ENCODE measurements around the gene GTF3C5. TPM values are rescaled to one million over a fixed set of nuclear protein-coding genes. Genes with fewer than 3 reads are reported as not detected.

The GTF3C5 gene
- total RNA-seq, 4 donors from 2014 or later = 43.5 to 51.5 (median 48.9) TPM

DNA sequence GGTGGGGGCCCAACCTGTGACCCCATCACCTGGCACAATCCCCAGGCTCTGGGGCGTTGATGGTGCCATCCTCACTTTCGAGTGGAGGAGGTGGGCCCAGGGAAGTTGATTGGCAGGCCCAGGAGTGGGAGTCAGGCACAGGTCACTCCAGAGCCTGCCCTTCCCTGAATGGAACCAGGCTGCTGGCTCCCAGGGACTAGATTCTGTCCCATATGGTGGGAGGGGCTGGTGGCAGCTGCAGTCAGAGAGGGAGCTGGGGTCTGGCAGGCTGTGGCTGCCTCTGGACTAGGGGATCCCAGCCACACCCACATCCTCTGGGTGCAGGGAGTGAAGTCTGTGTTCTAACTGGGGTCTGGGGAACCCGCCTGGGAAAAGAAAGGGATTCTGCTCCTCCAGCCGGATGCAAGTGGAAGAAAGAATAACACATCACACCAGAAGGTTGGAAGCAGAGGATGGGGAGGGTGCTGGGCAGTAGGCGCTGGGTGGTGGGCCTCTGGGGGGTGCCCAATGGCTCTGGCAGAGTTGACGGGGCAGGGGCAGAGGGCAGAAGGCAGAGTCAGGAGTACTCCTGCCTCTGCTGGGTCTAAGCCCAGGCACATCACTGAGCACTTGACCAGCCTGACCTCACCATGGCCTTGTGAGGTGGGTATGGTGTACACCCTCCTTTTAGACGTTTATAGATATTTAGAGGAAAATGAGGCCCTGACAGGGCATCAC lies 56.8 kb downstream of the GTF3C5 start:
- Histone ChIP-seq H3K4me1 (no peaks in the 10 kb centered on the region), H3K36me3 (no peaks in the 10 kb centered on the region), H3K9me3 (no peaks in the 10 kb centered on the region), H3K27ac (no peak overlapping the region), H3K27me3 (no peaks in the 10 kb centered on the region), H3K4me3 (no peak overlapping the region)
- TF ChIP-seq POLR2A (IDR thresholded peaks at IDR 0.05) (no peak), POLR2AphosphoS5 (IDR thresholded peaks at IDR 0.05) (no peak), EP300 (IDR thresholded peaks at IDR 0.05) (no peak)
- TF ChIP-seq, protein P1, sequence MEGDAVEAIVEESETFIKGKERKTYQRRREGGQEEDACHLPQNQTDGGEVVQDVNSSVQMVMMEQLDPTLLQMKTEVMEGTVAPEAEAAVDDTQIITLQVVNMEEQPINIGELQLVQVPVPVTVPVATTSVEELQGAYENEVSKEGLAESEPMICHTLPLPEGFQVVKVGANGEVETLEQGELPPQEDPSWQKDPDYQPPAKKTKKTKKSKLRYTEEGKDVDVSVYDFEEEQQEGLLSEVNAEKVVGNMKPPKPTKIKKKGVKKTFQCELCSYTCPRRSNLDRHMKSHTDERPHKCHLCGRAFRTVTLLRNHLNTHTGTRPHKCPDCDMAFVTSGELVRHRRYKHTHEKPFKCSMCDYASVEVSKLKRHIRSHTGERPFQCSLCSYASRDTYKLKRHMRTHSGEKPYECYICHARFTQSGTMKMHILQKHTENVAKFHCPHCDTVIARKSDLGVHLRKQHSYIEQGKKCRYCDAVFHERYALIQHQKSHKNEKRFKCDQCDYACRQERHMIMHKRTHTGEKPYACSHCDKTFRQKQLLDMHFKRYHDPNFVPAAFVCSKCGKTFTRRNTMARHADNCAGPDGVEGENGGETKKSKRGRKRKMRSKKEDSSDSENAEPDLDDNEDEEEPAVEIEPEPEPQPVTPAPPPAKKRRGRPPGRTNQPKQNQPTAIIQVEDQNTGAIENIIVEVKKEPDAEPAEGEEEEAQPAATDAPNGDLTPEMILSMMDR (IDR thresholded peaks at IDR 0.05) = no peak
- ATAC-seq = no peak
- WGBS, 2 donors (ENCODE audit: low coverage in 1 of 2) = 44% methylated on average over 2 of the region's 7 CpGs; no CpG with 5 or more reads in 1 of the 2 donors

DNA sequence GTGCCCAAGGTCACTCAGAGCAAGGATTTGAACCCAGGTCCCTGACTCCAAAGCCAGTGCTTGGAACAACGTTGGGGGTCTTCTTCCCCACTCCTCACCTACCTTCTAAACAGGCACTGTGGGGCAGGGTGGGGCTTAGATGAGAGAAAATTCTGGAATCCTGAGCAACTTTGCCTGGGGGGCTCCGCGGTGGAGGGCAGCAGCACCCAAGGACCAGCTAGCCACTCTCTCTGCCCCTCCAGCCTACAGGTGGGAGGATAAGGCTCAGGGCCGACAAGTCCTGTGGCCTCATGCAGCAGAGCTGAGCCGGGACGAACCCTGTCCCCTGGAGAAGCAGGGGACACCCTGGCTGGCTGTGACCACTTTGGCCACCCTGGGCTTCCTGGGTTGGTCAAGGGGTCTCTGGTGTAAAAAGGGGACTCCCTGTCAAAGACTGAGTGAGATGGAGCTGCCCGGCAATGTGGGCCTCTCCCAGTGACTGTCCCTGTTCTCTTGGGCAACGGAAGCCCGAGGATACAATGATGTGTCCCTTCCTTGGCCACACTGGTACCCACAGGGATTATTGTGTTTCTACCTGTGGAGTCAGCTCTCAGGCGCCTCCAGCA lies 57.5 kb downstream of the GTF3C5 start:
- no peaks in the 10 kb centered on the region for H3K27me3 ChIP-seq
- no peak overlapping the region for H3K27ac ChIP-seq
- H3K4me1 ChIP-seq = no peaks in the 10 kb centered on the region
- no peak overlapping the region for H3K4me3 ChIP-seq
- 69 to 89% methylated on average over 3 of the region's 10 CpGs for WGBS, 2 donors (ENCODE audit: low coverage in 1 of 2)
- no peaks in the 10 kb centered on the region for H3K36me3 ChIP-seq
- TF ChIP-seq POLR2AphosphoS5 (IDR thresholded peaks at IDR 0.05) = no peak
- TF ChIP-seq, protein P1 (IDR thresholded peaks at IDR 0.05) = no peak
- TF ChIP-seq EP300 (IDR thresholded peaks at IDR 0.05) = no peak
- no peak for TF ChIP-seq POLR2A (IDR thresholded peaks at IDR 0.05)
- no peaks in the 10 kb centered on the region for H3K9me3 ChIP-seq
- no peak for ATAC-seq

DNA sequence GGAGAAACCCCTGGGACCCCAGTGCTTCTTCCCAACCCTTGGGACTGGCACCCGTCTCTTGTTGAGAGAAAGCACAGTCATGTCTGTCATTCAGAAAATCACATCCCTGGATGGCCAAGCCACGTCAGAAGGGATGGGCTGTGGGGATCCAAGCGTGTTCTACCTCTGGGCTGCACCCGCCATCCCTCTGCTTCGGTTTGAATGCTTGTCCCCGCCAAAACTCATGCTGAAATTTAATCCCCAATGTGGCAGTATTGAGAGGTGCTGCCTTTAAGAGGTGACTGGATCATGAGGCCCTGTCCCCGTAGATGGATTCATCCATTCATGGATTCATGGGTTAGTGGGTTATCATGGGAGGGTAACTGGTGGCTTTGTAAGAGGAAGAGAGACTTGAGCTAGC lies 58.0 kb downstream of the GTF3C5 start:
- no peak for ATAC-seq
- TF ChIP-seq POLR2AphosphoS5 (IDR thresholded peaks at IDR 0.05) (no peak), POLR2A (IDR thresholded peaks at IDR 0.05) (no peak), EP300 (IDR thresholded peaks at IDR 0.05) (no peak)
- TF ChIP-seq, protein P1 (IDR thresholded peaks at IDR 0.05) = no peak
- WGBS, 2 donors (ENCODE audit: low coverage in 1 of 2) = 100% methylated on average over 1 of the region's 7 CpGs; no CpG with 5 or more reads in 1 of the 2 donors

DNA sequence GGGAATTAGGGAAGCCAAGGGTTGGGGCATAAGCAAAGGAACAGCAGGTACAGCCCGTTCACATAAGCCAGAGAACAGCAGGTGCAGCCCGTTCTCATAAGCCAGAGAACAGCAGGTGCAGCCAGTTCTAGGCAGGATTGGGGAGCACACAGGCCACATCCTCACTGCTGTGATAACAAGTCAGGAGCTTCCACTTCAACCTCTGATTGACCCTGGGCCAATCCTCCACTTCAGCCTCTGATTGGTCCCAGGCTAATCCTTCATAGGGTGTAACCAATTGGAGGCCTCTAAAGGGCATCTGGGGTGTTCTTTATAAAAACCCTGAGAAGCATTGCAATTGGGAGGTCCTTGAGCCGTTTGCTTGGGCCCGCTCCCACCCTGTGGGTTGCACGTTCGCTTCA lies 58.5 kb downstream of the GTF3C5 start:
- WGBS, 2 donors (ENCODE audit: low coverage in 1 of 2) = 40% methylated on average over 1 of the region's 6 CpGs; no CpG with 5 or more reads in 1 of the 2 donors
- Histone ChIP-seq H3K36me3 (no peaks in the 10 kb centered on the region), H3K27me3 (no peaks in the 10 kb centered on the region), H3K27ac (no peak overlapping the region), H3K4me1 (no peaks in the 10 kb centered on the region), H3K4me3 (no peak overlapping the region), H3K9me3 (no peaks in the 10 kb centered on the region)
- no peak for ATAC-seq
- TF ChIP-seq POLR2AphosphoS5 (IDR thresholded peaks at IDR 0.05) (no peak), EP300 (IDR thresholded peaks at IDR 0.05) (no peak), POLR2A (IDR thresholded peaks at IDR 0.05) (no peak)
- TF ChIP-seq, protein P1 (IDR thresholded peaks at IDR 0.05) = no peak

More for the DNA sequence above, 58.0 kb downstream of the GTF3C5 start:
- no peak overlapping the region for H3K27ac ChIP-seq
- H3K27me3 ChIP-seq = no peaks in the 10 kb centered on the region
- H3K4me1 ChIP-seq = no peaks in the 10 kb centered on the region
- H3K9me3 ChIP-seq = no peaks in the 10 kb centered on the region
- no peaks in the 10 kb centered on the region for H3K36me3 ChIP-seq
- H3K4me3 ChIP-seq = no peak overlapping the region

DNA sequence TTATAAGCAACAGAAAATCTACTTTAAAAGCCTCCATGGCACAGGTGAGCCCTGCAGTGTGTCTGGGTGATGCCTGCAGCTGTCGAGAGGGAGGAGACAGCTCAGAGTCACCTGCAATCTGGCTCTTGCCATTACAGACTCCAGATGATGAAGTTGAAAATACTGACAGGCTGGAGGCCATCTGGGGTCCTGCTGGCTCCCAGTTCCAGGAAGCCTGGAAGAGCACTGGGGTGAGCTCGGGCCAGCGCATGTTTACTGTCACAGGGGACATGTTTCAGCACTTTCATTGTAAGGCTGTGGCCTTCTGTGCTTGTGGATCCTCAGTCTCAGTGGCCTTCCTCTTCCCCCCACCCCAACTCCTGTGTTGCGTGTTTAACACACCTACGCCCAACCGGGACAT lies 59.4 kb downstream of the GTF3C5 start:
- Histone ChIP-seq H3K4me3 (no peak overlapping the region), H3K9me3 (no peaks in the 10 kb centered on the region), H3K27me3 (no peaks in the 10 kb centered on the region), H3K4me1 (no peaks in the 10 kb centered on the region), H3K36me3 (no peaks in the 10 kb centered on the region), H3K27ac (no peak overlapping the region)
- ATAC-seq = no peak
- TF ChIP-seq POLR2A (IDR thresholded peaks at IDR 0.05) = no peak
- TF ChIP-seq POLR2AphosphoS5 (IDR thresholded peaks at IDR 0.05) = no peak
- TF ChIP-seq, protein P1 (IDR thresholded peaks at IDR 0.05) = no peak
- WGBS, 2 donors (ENCODE audit: low coverage in 1 of 2) = 53 to 93% methylated on average over 2 of the region's 6 CpGs
